ENCODE data around the gene MLC1.

DNA sequence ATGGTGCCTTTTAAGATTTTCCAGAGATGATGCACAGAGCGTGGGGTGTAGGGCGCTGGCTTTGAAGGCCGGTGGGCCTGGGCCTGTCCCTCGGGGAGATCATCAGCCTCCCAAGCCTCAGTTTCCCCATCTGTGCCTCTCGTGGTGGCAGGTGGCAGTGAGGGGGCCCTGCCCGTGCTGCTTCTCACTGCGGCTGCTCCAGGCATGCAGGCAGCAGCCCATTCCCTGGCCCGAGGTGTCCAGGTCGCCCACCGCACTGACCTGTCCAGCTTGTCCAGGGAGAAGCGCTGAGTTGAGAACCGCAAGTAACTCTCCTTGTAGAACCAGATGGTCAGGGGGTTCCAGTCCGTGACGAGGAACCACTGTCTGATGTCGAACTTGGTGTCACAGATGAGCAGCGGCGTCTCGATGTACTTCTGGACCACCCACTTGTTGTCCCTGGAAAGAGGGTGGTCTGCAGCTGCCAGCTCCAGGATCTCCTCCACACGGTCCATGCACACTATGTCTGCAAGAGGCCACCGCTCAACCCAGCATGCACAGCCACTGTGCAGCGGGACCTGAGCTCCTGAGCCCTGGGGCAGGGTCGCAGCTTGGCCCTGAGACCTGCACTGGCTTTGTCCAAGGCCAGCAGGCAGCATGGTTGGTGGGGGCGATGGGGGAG is 52.2 kb downstream of the MLC1 start:
- TF ChIP-seq, protein P1, sequence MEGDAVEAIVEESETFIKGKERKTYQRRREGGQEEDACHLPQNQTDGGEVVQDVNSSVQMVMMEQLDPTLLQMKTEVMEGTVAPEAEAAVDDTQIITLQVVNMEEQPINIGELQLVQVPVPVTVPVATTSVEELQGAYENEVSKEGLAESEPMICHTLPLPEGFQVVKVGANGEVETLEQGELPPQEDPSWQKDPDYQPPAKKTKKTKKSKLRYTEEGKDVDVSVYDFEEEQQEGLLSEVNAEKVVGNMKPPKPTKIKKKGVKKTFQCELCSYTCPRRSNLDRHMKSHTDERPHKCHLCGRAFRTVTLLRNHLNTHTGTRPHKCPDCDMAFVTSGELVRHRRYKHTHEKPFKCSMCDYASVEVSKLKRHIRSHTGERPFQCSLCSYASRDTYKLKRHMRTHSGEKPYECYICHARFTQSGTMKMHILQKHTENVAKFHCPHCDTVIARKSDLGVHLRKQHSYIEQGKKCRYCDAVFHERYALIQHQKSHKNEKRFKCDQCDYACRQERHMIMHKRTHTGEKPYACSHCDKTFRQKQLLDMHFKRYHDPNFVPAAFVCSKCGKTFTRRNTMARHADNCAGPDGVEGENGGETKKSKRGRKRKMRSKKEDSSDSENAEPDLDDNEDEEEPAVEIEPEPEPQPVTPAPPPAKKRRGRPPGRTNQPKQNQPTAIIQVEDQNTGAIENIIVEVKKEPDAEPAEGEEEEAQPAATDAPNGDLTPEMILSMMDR (conservative IDR thresholded peaks at IDR 0.05; ENCODE audit: low read length) = no peak
- no peak for TF ChIP-seq EZH2phosphoT487 (IDR thresholded peaks at IDR 0.05; ENCODE audit: borderline replicate concordance, low read depth, low read length)

Measured in OCI-LY7 (cell line).